Thoracic aorta (tissue), 2 donors: ENCODE results near the gene RUNX1. TPM values are rescaled to one million over a fixed set of nuclear protein-coding genes. Genes with fewer than 3 reads are reported as not detected.

Source experiments
- ATAC-seq: fragments of 150-250 bp; one replicate; pipeline ENCODE4 v1.8.0; 2017; ENCODE audit warnings: low read depth; ENCODE audit not compliant: insufficient number of reproducible peaks, low FRiP score
- DNase-seq: peaks from one replicate; pipeline ENCODE4 v3.0.0-alpha.2; 2020; ENCODE audit warnings: low spot score
- H3K27ac ChIP-seq, 2 donors: fragments of 200-600 bp; sonication (generic); 1 replicate in 1 of 2; 2 replicates in 1 of 2; pipeline ENCODE4 v1.5.1; 2016; ENCODE audit warnings: mild to moderate bottlenecking in 2 of 2, moderate library complexity in 2 of 2
- H3K27me3 ChIP-seq: fragments of 200-600 bp; sonication (generic); replicated peaks from 2 replicates; pipeline ENCODE4 v1.6.0; 2016; ENCODE audit warnings: mild to moderate bottlenecking; ENCODE audit not compliant: insufficient read depth
- H3K36me3 ChIP-seq: fragments of 200-600 bp; sonication (generic); one replicate; pipeline ENCODE4 v1.5.1; 2016
- H3K4me1 ChIP-seq, 2 donors: fragments of 200-600 bp; sonication (generic); 1 replicate in 1 of 2; 2 replicates in 1 of 2; pipeline versions ENCODE4 v1.5.1 to v1.6.0; 2016; ENCODE audit warnings: low read depth in 2 of 2, mild to moderate bottlenecking in 1 of 2; ENCODE audit not compliant: control insufficient read depth in 1 of 2
- H3K4me3 ChIP-seq: fragments of 200-600 bp; sonication (generic); 2 replicates; pipeline ENCODE4 v1.5.1; 2016; ENCODE audit warnings: mild to moderate bottlenecking
- H3K9me3 ChIP-seq: fragments of 200-600 bp; sonication (generic); 2 replicates; pipeline ENCODE4 v1.5.1; 2016
- total RNA-seq, 2 donors: library from RNA; depleted of rRNA; stranded (reverse); fragments of >200 nt; gene quantifications; one replicate each; pipeline versions ENCODE4 v1.1.0 to v1.2.3, GENCODE V29; 2016
- TF ChIP-seq, protein P1 (sequence below): fragments of 200-600 bp; sonication (generic); IDR thresholded peaks from one replicate; pipeline ENCODE4 v1.5.1; 2019; ENCODE audit warnings: antibody characterized with exemption

RUNX1 gene
- total RNA-seq, 2 donors from 2014 or later: 47.4 to 64.7 TPM

GRCh38 chr21:34803782-34804370, 245.2 kb downstream of the RUNX1 start:
- ATAC-seq (no peak), DNase-seq (no peak)
- TF ChIP-seq, protein P1, sequence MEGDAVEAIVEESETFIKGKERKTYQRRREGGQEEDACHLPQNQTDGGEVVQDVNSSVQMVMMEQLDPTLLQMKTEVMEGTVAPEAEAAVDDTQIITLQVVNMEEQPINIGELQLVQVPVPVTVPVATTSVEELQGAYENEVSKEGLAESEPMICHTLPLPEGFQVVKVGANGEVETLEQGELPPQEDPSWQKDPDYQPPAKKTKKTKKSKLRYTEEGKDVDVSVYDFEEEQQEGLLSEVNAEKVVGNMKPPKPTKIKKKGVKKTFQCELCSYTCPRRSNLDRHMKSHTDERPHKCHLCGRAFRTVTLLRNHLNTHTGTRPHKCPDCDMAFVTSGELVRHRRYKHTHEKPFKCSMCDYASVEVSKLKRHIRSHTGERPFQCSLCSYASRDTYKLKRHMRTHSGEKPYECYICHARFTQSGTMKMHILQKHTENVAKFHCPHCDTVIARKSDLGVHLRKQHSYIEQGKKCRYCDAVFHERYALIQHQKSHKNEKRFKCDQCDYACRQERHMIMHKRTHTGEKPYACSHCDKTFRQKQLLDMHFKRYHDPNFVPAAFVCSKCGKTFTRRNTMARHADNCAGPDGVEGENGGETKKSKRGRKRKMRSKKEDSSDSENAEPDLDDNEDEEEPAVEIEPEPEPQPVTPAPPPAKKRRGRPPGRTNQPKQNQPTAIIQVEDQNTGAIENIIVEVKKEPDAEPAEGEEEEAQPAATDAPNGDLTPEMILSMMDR: no peak
- no peaks in the 10 kb centered on the region for H3K36me3 ChIP-seq
- no peaks in the 10 kb centered on the region for H3K9me3 ChIP-seq
- no peak overlapping the region for H3K27ac ChIP-seq
- H3K4me3 ChIP-seq: no peak overlapping the region
- no peaks in the 10 kb centered on the region for H3K27me3 ChIP-seq
- peaks cover 5 to 14% of the 10 kb centered on the region in 2 donors for H3K4me1 ChIP-seq

DNA sequence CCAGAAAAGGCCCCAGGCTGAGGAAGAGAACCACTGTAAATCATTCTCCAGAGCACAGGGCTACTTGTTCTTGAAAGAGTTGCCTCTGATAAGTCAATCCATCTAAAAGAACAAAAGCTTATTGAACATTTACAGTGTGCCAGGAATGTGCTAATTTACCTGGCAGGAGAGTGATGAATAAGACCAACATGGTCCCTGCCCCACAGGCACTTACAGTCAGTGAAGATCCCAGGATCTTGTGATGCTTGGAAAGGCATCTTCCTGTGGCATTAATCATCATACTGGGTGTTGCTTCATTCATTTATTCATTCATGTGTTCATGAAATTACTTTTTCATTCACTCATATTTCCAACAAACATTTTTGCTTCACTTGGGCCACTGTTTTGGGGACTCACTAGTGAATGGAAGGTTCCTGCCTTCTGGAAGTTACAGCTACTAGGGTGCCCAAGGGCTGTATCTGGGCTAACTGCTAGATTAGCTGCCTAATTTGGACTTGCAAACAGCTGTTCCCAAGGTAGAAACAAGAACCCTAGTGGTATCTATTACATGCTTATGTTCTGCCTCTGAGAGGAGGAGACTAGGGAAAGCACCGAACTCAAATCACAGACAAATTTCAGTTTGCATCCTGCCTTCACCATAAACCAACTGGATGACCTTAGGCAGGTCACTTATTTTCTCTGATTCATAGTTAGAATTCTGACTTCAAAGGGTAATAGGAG, 246.8 kb downstream of the RUNX1 start:
- TF ChIP-seq, protein P1: no peak
- DNase-seq: no peak
- peaks cover 0 to 3% of the 10 kb centered on the region in 2 donors for H3K4me1 ChIP-seq
- no peaks in the 10 kb centered on the region for H3K27me3 ChIP-seq
- H3K9me3 ChIP-seq: no peaks in the 10 kb centered on the region
- H3K36me3 ChIP-seq: no peaks in the 10 kb centered on the region
- no peak for ATAC-seq
- H3K27ac ChIP-seq: no peak overlapping the region
- no peak overlapping the region for H3K4me3 ChIP-seq

GRCh38 chr21:34801519-34802132, 247.5 kb downstream of the RUNX1 start:
- Histone ChIP-seq H3K9me3 (no peaks in the 10 kb centered on the region), H3K36me3 (no peaks in the 10 kb centered on the region), H3K4me3 (no peak overlapping the region), H3K4me1 (no peaks in the 10 kb centered on the region), H3K27me3 (no peaks in the 10 kb centered on the region), H3K27ac (no peak overlapping the region)
- DNase-seq: no peak
- TF ChIP-seq, protein P1: no peak
- ATAC-seq: no peak

GRCh38 chr21:34800797-34801518, 248.1 kb downstream of the RUNX1 start:
- Histone ChIP-seq H3K4me3 (no peak overlapping the region), H3K36me3 (no peaks in the 10 kb centered on the region), H3K4me1 (no peaks in the 10 kb centered on the region), H3K9me3 (no peaks in the 10 kb centered on the region), H3K27me3 (no peaks in the 10 kb centered on the region), H3K27ac (no peak overlapping the region)
- DNase-seq (no peak), ATAC-seq (no peak)
- TF ChIP-seq, protein P1: no peak

- DNase-seq (no peak), ATAC-seq (no peak)
- no peaks in the 10 kb centered on the region for H3K4me1 ChIP-seq
- no peaks in the 10 kb centered on the region for H3K27me3 ChIP-seq
- TF ChIP-seq, protein P1: no peak
- no peak overlapping the region for H3K4me3 ChIP-seq
- no peak overlapping the region for H3K27ac ChIP-seq
- H3K36me3 ChIP-seq: no peaks in the 10 kb centered on the region
- H3K9me3 ChIP-seq: no peaks in the 10 kb centered on the region
Observed at GRCh38 chr21:34799092-34799491, 250.0 kb downstream of the RUNX1 start.
